Natural killer cell (primary cell): Measurements from ENCODE around the gene LEPROT. TPM values are rescaled to one million over a fixed set of nuclear protein-coding genes. Genes with fewer than 3 reads are reported as not detected.
"Not testable (repeated sequence)": the region's sequence is repeated elsewhere in the genome, so short reads cannot be mapped to it uniquely, and the experiment has no call there.

Experiments
- ATAC-seq, 3 donors: fragments of 150-1000 bp in 2 of 3; fragments of 200-7000 bp in 1 of 3; cut with Tn5 transposase; 1 replicate in 1 of 3; 2 replicates in 2 of 3; pipeline ENCODE4 v1.10.0; 2021; ENCODE audit warnings: mild to moderate bottlenecking in 2 of 3, moderate library complexity in 2 of 3
- DNase-seq, 2 donors: peaks; one replicate each; pipeline versions ENCODE4 v3.0.0 to v3.0.0-alpha.2; 2013 to 2021; ENCODE audit warnings: mixed read lengths in 1 of 2
- H3K27ac ChIP-seq: one replicate; pipeline ENCODE4 v1.5.1; 2013; ENCODE audit warnings: mild to moderate bottlenecking, low read length
- H3K27me3 ChIP-seq: one replicate; pipeline ENCODE4 v1.6.1; 2013; ENCODE audit warnings: low read length; ENCODE audit not compliant: control insufficient read depth, insufficient read depth
- H3K36me3 ChIP-seq: one replicate; pipeline ENCODE4 v1.6.1; 2013; ENCODE audit warnings: low read length; ENCODE audit not compliant: control insufficient read depth, insufficient read depth
- H3K4me1 ChIP-seq: one replicate; pipeline ENCODE4 v1.6.1; 2013; ENCODE audit warnings: low read length; ENCODE audit not compliant: control insufficient read depth, insufficient read depth
- H3K4me3 ChIP-seq: one replicate; pipeline ENCODE4 v1.5.1; 2013; ENCODE audit warnings: low read length
- H3K9me3 ChIP-seq: one replicate; pipeline ENCODE4 v1.6.1; 2013; ENCODE audit warnings: low read length; ENCODE audit not compliant: control insufficient read depth, insufficient read depth
- H3K27ac Mint-ChIP-seq, 2 donors: one replicate each; pipeline ENCODE4 v1.8.0; 2022; ENCODE audit warnings: mild to moderate bottlenecking in 2 of 2, mixed read lengths in 2 of 2, moderate library complexity in 1 of 2
- H3K27me3 Mint-ChIP-seq, 2 donors: one replicate each; pipeline ENCODE4 v1.8.0; 2022; ENCODE audit warnings: low read depth in 2 of 2, mixed read lengths in 2 of 2
- H3K36me3 Mint-ChIP-seq: one replicate; pipeline ENCODE4 v1.8.0; 2022; ENCODE audit warnings: mixed read lengths
- H3K4me1 Mint-ChIP-seq, 2 donors: one replicate each; pipeline ENCODE4 v1.8.0; 2022; ENCODE audit warnings: mixed read lengths in 2 of 2
- H3K4me3 Mint-ChIP-seq: one replicate; pipeline ENCODE4 v1.8.0; 2022; ENCODE audit warnings: mild to moderate bottlenecking, moderate library complexity, mixed read lengths
- H3K9me3 Mint-ChIP-seq, 2 donors: one replicate each; pipeline ENCODE4 v1.8.0; 2022; ENCODE audit warnings: mixed read lengths in 2 of 2
- whole genome bisulfite sequencing: methylation state at CpG from one replicate; pipeline ENCODE4 v1.1.7; 2013; ENCODE audit warnings: missing lambda C conversion rate; ENCODE audit not compliant: insufficient coverage; 5-methylcytosine and 5-hydroxymethylcytosine counted together
- intact Hi-C: fragments of 100-400 bp; cut with micrococcal nuclease; formaldehyde crosslinking; loops from one replicate; pipeline ENCODE4 v1.14.2; 2022
- total RNA-seq, 4 donors: library from RNA; stranded (reverse); fragments of 120-200 nt in 1 of 4; gene quantifications; one replicate each; pipeline versions ENCODE4 v1.2.3 to v1.2.4, GENCODE V29; 2013 to 2022
- TF ChIP-seq, protein P1 (sequence below): fragments of 200-600 bp; IDR thresholded peaks from one replicate; pipeline ENCODE4 v1.8.0; 2022; ENCODE audit warnings: antibody characterized with exemption

LEPROT gene
- total RNA-seq, 3 donors from 2014 or later (not counting 1 experiment from before 2014, with no cell fraction given) = 18.1 to 33.0 (median 20.3) TPM

DNA sequence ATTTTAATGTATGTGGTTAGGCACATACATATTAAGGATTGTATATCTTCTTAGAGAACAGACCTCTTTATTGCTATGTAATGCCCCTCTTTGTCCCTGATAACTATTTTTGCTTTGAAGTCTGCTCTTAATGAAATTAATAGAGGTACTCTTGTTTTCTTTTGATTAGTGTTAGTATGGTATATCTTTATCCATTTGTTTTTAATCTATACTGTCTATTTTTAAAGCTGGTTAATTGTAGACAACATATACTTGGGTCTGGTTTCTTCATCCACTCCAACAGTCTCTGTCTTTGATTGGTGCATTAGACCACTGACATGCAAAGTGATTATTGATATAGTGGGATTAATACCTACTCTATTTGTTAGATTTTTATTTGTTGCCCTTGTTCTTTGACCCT lies 36.0 kb downstream of the LEPROT start:
- TF ChIP-seq, protein P1, sequence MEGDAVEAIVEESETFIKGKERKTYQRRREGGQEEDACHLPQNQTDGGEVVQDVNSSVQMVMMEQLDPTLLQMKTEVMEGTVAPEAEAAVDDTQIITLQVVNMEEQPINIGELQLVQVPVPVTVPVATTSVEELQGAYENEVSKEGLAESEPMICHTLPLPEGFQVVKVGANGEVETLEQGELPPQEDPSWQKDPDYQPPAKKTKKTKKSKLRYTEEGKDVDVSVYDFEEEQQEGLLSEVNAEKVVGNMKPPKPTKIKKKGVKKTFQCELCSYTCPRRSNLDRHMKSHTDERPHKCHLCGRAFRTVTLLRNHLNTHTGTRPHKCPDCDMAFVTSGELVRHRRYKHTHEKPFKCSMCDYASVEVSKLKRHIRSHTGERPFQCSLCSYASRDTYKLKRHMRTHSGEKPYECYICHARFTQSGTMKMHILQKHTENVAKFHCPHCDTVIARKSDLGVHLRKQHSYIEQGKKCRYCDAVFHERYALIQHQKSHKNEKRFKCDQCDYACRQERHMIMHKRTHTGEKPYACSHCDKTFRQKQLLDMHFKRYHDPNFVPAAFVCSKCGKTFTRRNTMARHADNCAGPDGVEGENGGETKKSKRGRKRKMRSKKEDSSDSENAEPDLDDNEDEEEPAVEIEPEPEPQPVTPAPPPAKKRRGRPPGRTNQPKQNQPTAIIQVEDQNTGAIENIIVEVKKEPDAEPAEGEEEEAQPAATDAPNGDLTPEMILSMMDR = no peak
- Histone ChIP-seq H3K9me3 (no peaks in the 10 kb centered on the region), H3K36me3 (no peaks in the 10 kb centered on the region), H3K4me1 (no peaks in the 10 kb centered on the region), H3K4me3 (no peak overlapping the region), H3K27me3 (no peaks in the 10 kb centered on the region), H3K27ac (no peak overlapping the region)
- H3K36me3 Mint-ChIP-seq = no peaks in the 10 kb centered on the region
- ATAC-seq = no peak
- no peak for DNase-seq
- H3K4me1 Mint-ChIP-seq = peaks cover 15 to 17% of the 10 kb centered on the region in 2 donors
- H3K27ac Mint-ChIP-seq = no peak overlapping the region
- H3K4me3 Mint-ChIP-seq = no peak overlapping the region
- H3K27me3 Mint-ChIP-seq = no peaks in the 10 kb centered on the region
- peaks cover 5% of the 10 kb centered on the region in 2 donors for H3K9me3 Mint-ChIP-seq
- intact Hi-C loops = no loop called here

DNA sequence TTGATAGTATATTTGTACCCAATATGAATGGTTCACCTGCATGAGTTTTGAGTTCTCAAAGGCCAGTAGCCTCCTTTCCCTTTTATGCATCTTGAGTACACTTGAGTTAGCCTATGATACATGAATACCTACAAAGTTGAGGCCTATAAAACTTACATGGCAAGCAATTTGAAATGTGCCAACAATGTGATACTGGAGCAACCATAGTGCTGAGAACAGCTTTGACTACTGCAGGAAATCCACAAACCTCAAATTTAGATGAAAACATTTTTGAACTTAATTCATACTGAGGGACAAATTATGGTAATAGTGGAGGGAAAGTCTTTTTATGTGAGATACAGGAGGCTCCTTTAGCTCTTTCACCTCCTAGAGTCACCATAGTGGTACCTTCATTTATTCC lies 37.4 kb downstream of the LEPROT start:
- Mint-ChIP-seq H3K27me3 (no peaks in the 10 kb centered on the region), H3K9me3 (peaks cover 5% of the 10 kb centered on the region in 2 donors), H3K4me1 (peaks cover 15 to 17% of the 10 kb centered on the region in 2 donors), H3K27ac (peak overlapping the region in 1 of 2 donors; percentile 7), H3K36me3 (no peaks in the 10 kb centered on the region), H3K4me3 (no peak overlapping the region)
- Histone ChIP-seq H3K9me3 (no peaks in the 10 kb centered on the region), H3K36me3 (no peaks in the 10 kb centered on the region), H3K27ac (no peak overlapping the region), H3K27me3 (no peaks in the 10 kb centered on the region), H3K4me1 (no peaks in the 10 kb centered on the region), H3K4me3 (no peak overlapping the region)
- intact Hi-C loops = no loop called here
- TF ChIP-seq, protein P1 = no peak
- DNase-seq (no peak), ATAC-seq (no peak)

DNA sequence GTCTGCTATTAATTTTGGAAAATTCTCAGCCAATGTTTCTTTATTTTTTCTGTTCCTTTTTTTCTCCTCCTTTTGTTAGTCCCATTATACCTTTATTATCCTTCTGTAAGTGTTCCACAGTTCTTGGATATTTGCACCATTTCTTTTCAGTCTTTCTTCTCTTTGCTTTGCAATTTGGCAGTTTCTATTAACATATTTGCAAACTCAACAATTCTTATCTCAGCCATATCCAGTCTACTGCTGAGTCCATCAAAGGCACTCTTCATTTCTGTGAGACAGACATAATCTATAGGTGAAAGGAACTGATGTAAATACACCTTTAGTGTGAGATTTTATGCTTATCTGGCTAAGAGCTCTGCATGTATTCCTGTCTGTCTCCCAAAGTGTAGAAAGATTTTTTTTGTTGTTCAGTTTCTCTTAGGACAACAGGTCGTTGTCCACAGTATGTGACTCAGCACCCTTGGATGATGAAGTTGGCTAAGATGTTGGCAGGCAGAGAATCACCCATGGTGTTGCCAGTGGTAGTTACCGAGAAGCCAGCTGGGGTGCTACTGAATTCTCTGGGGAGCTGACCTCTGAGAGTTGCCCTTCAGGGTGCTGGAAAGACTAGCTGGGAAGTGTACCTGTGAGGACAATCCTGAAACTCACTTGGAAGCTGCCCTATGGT lies 38.4 kb downstream of the LEPROT start:
- H3K4me1 Mint-ChIP-seq = peaks cover 15 to 17% of the 10 kb centered on the region in 2 donors
- intact Hi-C loops = no loop called here
- no peak overlapping the region for H3K4me3 Mint-ChIP-seq
- H3K36me3 Mint-ChIP-seq = no peaks in the 10 kb centered on the region
- no peak overlapping the region for H3K27ac Mint-ChIP-seq
- ATAC-seq = no peak
- DNase-seq = no peak
- H3K27me3 Mint-ChIP-seq = no peaks in the 10 kb centered on the region
- H3K27ac ChIP-seq = no peak overlapping the region
- H3K27me3 ChIP-seq = no peaks in the 10 kb centered on the region
- no peaks in the 10 kb centered on the region for H3K9me3 ChIP-seq
- 88% methylated on average over 2 of the region's 2 CpGs for WGBS
- H3K4me3 ChIP-seq = no peak overlapping the region
- H3K9me3 Mint-ChIP-seq = peaks cover 2 to 3% of the 10 kb centered on the region in 2 donors
- TF ChIP-seq, protein P1 = no peak
- H3K36me3 ChIP-seq = no peaks in the 10 kb centered on the region
- no peaks in the 10 kb centered on the region for H3K4me1 ChIP-seq

DNA sequence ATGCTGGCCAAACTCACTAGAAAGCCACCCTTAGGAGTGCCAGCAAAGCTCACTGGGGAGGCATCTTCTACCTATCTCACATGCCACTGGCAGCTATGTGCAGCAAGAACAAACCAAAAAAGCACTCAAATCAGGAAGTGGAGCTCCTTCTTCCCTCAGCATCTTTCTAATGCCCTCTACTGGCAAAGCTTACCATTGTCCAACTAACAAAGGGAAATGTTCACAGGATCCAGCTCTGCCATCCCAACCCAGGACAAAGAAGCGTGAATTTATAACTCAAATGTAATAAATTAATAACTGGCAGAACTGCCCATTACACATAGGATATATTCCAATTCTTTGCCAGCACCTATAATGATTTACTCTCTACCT lies 38.9 kb downstream of the LEPROT start:
- no peak overlapping the region for H3K27ac ChIP-seq
- H3K36me3 ChIP-seq = no peaks in the 10 kb centered on the region
- TF ChIP-seq, protein P1 = no peak
- H3K36me3 Mint-ChIP-seq = no peaks in the 10 kb centered on the region
- H3K4me1 ChIP-seq = no peaks in the 10 kb centered on the region
- DNase-seq = peak in 1 of 2 donors; percentile 17
- WGBS = 94% methylated on average over 1 of the region's 1 CpG
- peaks cover 2 to 3% of the 10 kb centered on the region in 2 donors for H3K9me3 Mint-ChIP-seq
- no peak overlapping the region for H3K4me3 ChIP-seq
- no peaks in the 10 kb centered on the region for H3K27me3 ChIP-seq
- no peak for ATAC-seq
- peaks cover 15 to 17% of the 10 kb centered on the region in 2 donors for H3K4me1 Mint-ChIP-seq
- H3K27ac Mint-ChIP-seq = no peak overlapping the region
- H3K9me3 ChIP-seq = no peaks in the 10 kb centered on the region
- intact Hi-C loops = no loop called here
- no peak overlapping the region for H3K4me3 Mint-ChIP-seq
- H3K27me3 Mint-ChIP-seq = no peaks in the 10 kb centered on the region

DNA sequence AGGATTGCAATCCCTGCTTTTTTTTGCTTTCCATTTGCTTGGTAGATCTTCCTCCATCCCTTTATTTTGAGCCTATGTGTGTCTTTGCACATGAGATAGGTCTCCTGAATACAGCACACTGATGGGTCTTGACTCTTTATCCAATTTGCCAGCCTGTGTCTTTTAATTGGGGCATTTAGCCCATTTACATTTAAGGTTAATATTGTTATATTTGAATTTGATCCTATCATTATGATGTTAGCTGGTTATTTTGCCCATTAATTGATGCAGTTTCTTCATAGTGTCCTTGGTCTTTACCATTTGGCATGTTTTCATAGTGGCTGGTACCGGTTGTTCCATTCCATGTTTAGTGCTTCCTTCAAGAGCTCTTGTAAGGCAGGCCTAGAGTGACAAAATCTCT lies 45.4 kb downstream of the LEPROT start:
- DNase-seq, H3K9me3 Mint-ChIP-seq, H3K27ac Mint-ChIP-seq, intact Hi-C loops, H3K36me3 ChIP-seq, H3K27ac ChIP-seq, H3K27me3 Mint-ChIP-seq, H3K27me3 ChIP-seq, H3K4me1 ChIP-seq, H3K4me3 Mint-ChIP-seq, H3K4me3 ChIP-seq, ATAC-seq, H3K4me1 Mint-ChIP-seq, H3K36me3 Mint-ChIP-seq, H3K9me3 ChIP-seq: not testable (repeated sequence)
- 100% methylated on average over 1 of the region's 1 CpG for whole genome bisulfite sequencing
